Stimulated activated CD4-positive, alpha-beta T cell treated with anti-CD3 and anti-CD28 coated beads, Interleukin-2, amount 100 ng/mL, for 24 hours (primary cell): ENCODE measurements around the gene GRB2.
"Not testable (repeated sequence)": the region's sequence is repeated elsewhere in the genome, so short reads cannot be mapped to it uniquely, and the experiment has no call there.

Source experiments
- DNase-seq, 2 donors: peaks; one replicate each; pipeline ENCODE4 v3.0.0-alpha.2; 2020

Gene GRB2

GRCh38 chr17:75316253-75316652, 89.2 kb downstream of the GRB2 start:
- DNase-seq = no peak

GRCh38 chr17:75315541-75316243, 89.8 kb downstream of the GRB2 start:
- no peak for DNase-seq

GRCh38 chr17:75313941-75314551, 91.4 kb downstream of the GRB2 start:
- no peak for DNase-seq

GRCh38 chr17:75308732-75309629, 96.5 kb downstream of the GRB2 start:
- DNase-seq = no peak

- no peak for DNase-seq
Measured at GRCh38 chr17:75307957-75308731, 97.3 kb downstream of the GRB2 start.

GRCh38 chr17:75301502-75302206, 103.8 kb downstream of the GRB2 start:
- no peak for DNase-seq

GRCh38 chr17:75301049-75301448, 104.4 kb downstream of the GRB2 start:
- DNase-seq = no peak

- no peak for DNase-seq
Measured at GRCh38 chr17:75300280-75300679, 105.2 kb downstream of the GRB2 start.

- no peak for DNase-seq
Measured at GRCh38 chr17:75295201-75296158, 110.0 kb downstream of the GRB2 start.

- not testable (repeated sequence) for DNase-seq
Measured at GRCh38 chr17:75292810-75293448, 112.5 kb downstream of the GRB2 start.

- peak; percentile 70 to 74 for DNase-seq
Measured at GRCh38 chr17:75289832-75290337, 115.6 kb downstream of the GRB2 start.

GRCh38 chr17:75289115-75289831, 116.2 kb downstream of the GRB2 start, which contains the start of gene SLC25A19:
SLC25A19 (minus strand) TSS chr17:75289433; CDS start chr17:75286764, 2,669 bp downstream.
- DNase-seq = peak; percentile 95 to 96

GRCh38 chr17:75288770-75289114, 116.7 kb downstream of the GRB2 start:
- DNase-seq = peak in 1 of 2 donors; percentile 61

- no peak for DNase-seq
Measured at GRCh38 chr17:75288359-75288758, 117.1 kb downstream of the GRB2 start.

- DNase-seq = no peak
Measured at GRCh38 chr17:75287221-75287620, 118.3 kb downstream of the GRB2 start.

- DNase-seq = no peak
Measured at GRCh38 chr17:75285123-75285522, 120.4 kb downstream of the GRB2 start.

GRCh38 chr17:75280189-75280588, 125.3 kb downstream of the GRB2 start:
- not testable (repeated sequence) for DNase-seq

GRCh38 chr17:75277664-75278071, 127.8 kb downstream of the GRB2 start:
- no peak for DNase-seq

- no peak for DNase-seq
Measured at GRCh38 chr17:75273977-75274708, 131.3 kb downstream of the GRB2 start.
